GM12891 (cell line): Measurements from ENCODE around the gene RAB20.

Experiments
- POLR2A ChIP-seq: IDR thresholded peaks from 2 replicates; pipeline ENCODE4 v1.6.1; 2011; ENCODE audit warnings: low read depth, low read length, control low read depth
- POLR2AphosphoS5 ChIP-seq: IDR thresholded peaks from 2 replicates; pipeline ENCODE4 v1.6.1; 2011; ENCODE audit warnings: low read depth, low read length, control low read depth
- SPI1 ChIP-seq: IDR thresholded peaks from 2 replicates; pipeline ENCODE4 v1.6.1; 2011; ENCODE audit warnings: low read depth, low read length, control low read depth
- TAF1 ChIP-seq: IDR thresholded peaks from 2 replicates; pipeline ENCODE4 v1.6.1; 2011; ENCODE audit warnings: low read depth, low read length, control low read depth

DNA sequence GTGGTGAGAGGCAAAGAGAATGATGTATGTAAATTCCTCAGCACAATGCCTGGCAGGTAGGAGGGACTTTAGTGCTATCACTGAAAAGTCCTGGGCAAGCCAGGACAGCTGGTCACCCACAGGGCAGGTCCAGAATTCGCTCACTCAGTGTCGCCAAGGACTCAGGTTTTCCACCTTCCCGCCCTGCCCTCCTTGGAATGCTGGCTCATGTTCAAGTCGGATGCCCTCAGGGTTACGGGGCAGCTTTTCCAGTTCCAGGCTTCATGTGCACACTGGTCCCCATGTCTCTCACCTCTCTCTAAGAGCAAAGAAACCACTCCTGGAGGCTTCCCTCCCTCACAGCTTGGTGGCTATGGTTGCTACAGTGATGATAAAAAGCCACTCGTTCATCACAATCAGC is 29.1 kb upstream of the RAB20 start:
- TF ChIP-seq POLR2A, result no peak
- no peak for TF ChIP-seq TAF1
- TF ChIP-seq POLR2AphosphoS5, result no peak
- no peak for TF ChIP-seq SPI1
